Measurements from ENCODE around the gene CYP3A7. TPM values are rescaled to one million over a fixed set of nuclear protein-coding genes. Genes with fewer than 3 reads are reported as not detected.

CYP3A7 gene
- total and polyA plus RNA-seq, 7 donors, result not detected

- H3K27ac ChIP-seq, result no peak overlapping the region
- H3K4me1 ChIP-seq, result peaks cover 13% of the 10 kb centered on the region
- no peak for ATAC-seq
- no peaks in the 10 kb centered on the region for H3K27me3 ChIP-seq (ENCODE audit: insufficient read depth in 3 of 3, low read length in 2 of 3)
- H3K36me3 ChIP-seq (ENCODE audit: insufficient read depth in 1 of 2, low read depth in 1 of 2), result no peaks in the 10 kb centered on the region
- intact Hi-C loops (cut with DNase I), result no loop called here
- H3K9me3 ChIP-seq, result no peaks in the 10 kb centered on the region
- no peak for DNase-seq
- WGBS, 3 donors, result 85 to 89% (median 88%) methylated on average over 4 of the region's 4 CpGs
- TF ChIP-seq, protein P1, sequence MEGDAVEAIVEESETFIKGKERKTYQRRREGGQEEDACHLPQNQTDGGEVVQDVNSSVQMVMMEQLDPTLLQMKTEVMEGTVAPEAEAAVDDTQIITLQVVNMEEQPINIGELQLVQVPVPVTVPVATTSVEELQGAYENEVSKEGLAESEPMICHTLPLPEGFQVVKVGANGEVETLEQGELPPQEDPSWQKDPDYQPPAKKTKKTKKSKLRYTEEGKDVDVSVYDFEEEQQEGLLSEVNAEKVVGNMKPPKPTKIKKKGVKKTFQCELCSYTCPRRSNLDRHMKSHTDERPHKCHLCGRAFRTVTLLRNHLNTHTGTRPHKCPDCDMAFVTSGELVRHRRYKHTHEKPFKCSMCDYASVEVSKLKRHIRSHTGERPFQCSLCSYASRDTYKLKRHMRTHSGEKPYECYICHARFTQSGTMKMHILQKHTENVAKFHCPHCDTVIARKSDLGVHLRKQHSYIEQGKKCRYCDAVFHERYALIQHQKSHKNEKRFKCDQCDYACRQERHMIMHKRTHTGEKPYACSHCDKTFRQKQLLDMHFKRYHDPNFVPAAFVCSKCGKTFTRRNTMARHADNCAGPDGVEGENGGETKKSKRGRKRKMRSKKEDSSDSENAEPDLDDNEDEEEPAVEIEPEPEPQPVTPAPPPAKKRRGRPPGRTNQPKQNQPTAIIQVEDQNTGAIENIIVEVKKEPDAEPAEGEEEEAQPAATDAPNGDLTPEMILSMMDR (IDR thresholded peaks at IDR 0.05), result no peak
- H3K4me3 ChIP-seq, result no peak overlapping the region
Observed at GRCh38 chr7:99677013-99677647, 57.9 kb downstream of the CYP3A7 start.

GRCh38 chr7:99674995-99675742 is 59.8 kb downstream of the CYP3A7 start:
- Histone ChIP-seq H3K4me1 (peaks cover 13% of the 10 kb centered on the region), H3K27me3 (ENCODE audit: insufficient read depth in 3 of 3, low read length in 2 of 3) (no peaks in the 10 kb centered on the region), H3K27ac (no peak overlapping the region), H3K9me3 (no peaks in the 10 kb centered on the region), H3K36me3 (ENCODE audit: insufficient read depth in 1 of 2, low read depth in 1 of 2) (no peaks in the 10 kb centered on the region), H3K4me3 (no peak overlapping the region)
- 76 to 86% (median 86%) methylated on average over 2 of the region's 2 CpGs for WGBS, 3 donors
- DNase-seq (no peak), ATAC-seq (no peak)
- TF ChIP-seq, protein P1 (IDR thresholded peaks at IDR 0.05), result no peak
- intact Hi-C loops (cut with DNase I), result no loop called here

DNA sequence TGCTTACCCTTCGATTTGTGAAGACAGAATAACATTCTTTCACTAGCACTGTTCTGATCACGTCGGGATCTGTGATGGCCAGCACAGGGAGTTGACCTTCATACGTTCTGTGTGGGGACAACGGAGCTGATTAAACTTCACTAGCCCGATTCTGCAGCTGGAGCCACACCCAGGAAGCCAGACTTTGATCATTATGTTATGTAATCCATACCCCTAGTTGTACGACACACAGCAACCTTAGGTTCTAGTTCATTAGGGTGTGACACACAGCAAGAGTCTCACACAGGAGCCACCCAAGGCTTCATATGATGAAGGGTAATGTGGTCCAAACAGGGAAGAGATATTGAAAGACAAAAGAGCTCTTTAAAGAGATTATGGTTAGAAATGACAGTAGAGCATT is 62.4 kb downstream of the CYP3A7 start:
- no peaks in the 10 kb centered on the region for H3K9me3 ChIP-seq
- no peak overlapping the region for H3K27ac ChIP-seq
- no peaks in the 10 kb centered on the region for H3K4me1 ChIP-seq
- WGBS, 3 donors, result 87 to 92% (median 88%) methylated on average over 7 of the region's 7 CpGs
- no peak overlapping the region for H3K4me3 ChIP-seq
- no peaks in the 10 kb centered on the region for H3K27me3 ChIP-seq (ENCODE audit: insufficient read depth in 3 of 3, low read length in 2 of 3)
- intact Hi-C loops (cut with DNase I), result no loop called here
- ATAC-seq (no peak), DNase-seq (no peak)
- no peaks in the 10 kb centered on the region for H3K36me3 ChIP-seq (ENCODE audit: insufficient read depth in 1 of 2, low read depth in 1 of 2)
- TF ChIP-seq, protein P1 (IDR thresholded peaks at IDR 0.05), result no peak

DNA sequence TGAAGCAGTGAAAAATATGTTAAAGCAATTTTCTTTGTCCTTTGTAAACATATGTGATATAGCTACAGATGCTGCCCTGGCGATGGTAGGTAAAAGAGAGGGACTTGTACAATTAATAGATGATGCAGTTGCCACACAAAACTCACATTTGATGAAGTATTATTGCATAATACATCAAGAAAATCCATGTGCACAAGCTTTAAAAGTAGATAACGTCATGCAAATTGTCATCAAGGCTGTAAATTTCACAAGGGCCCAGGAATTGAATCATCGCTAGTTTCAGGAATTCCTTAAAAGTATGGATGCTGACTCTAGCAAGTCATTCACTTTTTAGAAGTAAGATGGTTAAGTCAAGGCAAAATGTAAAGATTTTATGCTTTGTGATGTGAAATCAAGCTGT is 65.2 kb downstream of the CYP3A7 start:
- no peak overlapping the region for H3K4me3 ChIP-seq

More for the DNA sequence above, 65.2 kb downstream of the CYP3A7 start:
- H3K27ac ChIP-seq, result no peak overlapping the region
- ATAC-seq, result no peak
- intact Hi-C loops (cut with DNase I), result no loop called here
- H3K27me3 ChIP-seq (ENCODE audit: insufficient read depth in 3 of 3, low read length in 2 of 3), result no peaks in the 10 kb centered on the region
- no peak for DNase-seq
- no peaks in the 10 kb centered on the region for H3K36me3 ChIP-seq (ENCODE audit: insufficient read depth in 1 of 2, low read depth in 1 of 2)
- TF ChIP-seq, protein P1 (IDR thresholded peaks at IDR 0.05), result no peak
- H3K4me1 ChIP-seq, result no peaks in the 10 kb centered on the region
- no peaks in the 10 kb centered on the region for H3K9me3 ChIP-seq
- 88 to 91% (median 89%) methylated on average over 3 of the region's 3 CpGs for WGBS, 3 donors

Data from psoas muscle (tissue), 8 donors.